ENCODE data around the gene RUNX1.

RUNX1 gene

GRCh38 chr21:34836933-34837505 is 212.1 kb downstream of the RUNX1 start:
- Histone ChIP-seq H2AK5ac (ENCODE audit: low read length) (no peak overlapping the region), H3K4me3 (ENCODE audit: low read depth, low read length) (no peak overlapping the region), H3K4me1 (ENCODE audit: control insufficient read depth in 1 of 2, insufficient read depth in 2 of 2, low read length in 2 of 2) (peaks cover 7 to 26% of the 10 kb centered on the region in 2 experiments), H3K14ac (ENCODE audit: low read length) (no peak overlapping the region), H3K79me1 (ENCODE audit: low read length) (peaks cover 11% of the 10 kb centered on the region), H3K27ac (ENCODE audit: low read depth, low read length) (peak overlapping the region; percentile 54), H3K9ac (ENCODE audit: low read length) (no peak overlapping the region), H2BK12ac (ENCODE audit: low read length) (peak overlapping the region; percentile 4), H3K4ac (ENCODE audit: low read depth, low read length) (no peak overlapping the region), H2BK5ac (ENCODE audit: low read depth, low read length, poor library complexity) (peak overlapping the region; percentile 58), H3K4me2 (ENCODE audit: low read length) (no peak overlapping the region), H3K36me3 (ENCODE audit: control insufficient read depth in 1 of 2, insufficient read depth in 2 of 2, low read length in 2 of 2) (peaks cover 43 to 60% of the 10 kb centered on the region in 2 experiments), H3K18ac (ENCODE audit: low read length) (no peak overlapping the region), H4K8ac (ENCODE audit: low read depth, low read length) (no peak overlapping the region), H2BK120ac (ENCODE audit: insufficient read depth, low read length, poor library complexity) (no peak overlapping the region), H3K79me2 (ENCODE audit: control insufficient read depth, insufficient read depth, low read length, poor library complexity) (no peaks in the 10 kb centered on the region), H4K91ac (ENCODE audit: low read depth, low read length) (peak overlapping the region; percentile 3), H3K23ac (ENCODE audit: low read length) (no peak overlapping the region), H4K12ac (ENCODE audit: low read depth, low read length) (no peak overlapping the region), H3K9me3 (ENCODE audit: insufficient read depth, low read depth, low read length) (no peaks in the 10 kb centered on the region), H2AFZ (ENCODE audit: insufficient read depth, low read length, poor library complexity) (no peak overlapping the region), H3K27me3 (ENCODE audit: insufficient read depth, low read length) (no peaks in the 10 kb centered on the region)
- no CpG with 5 or more reads among the region's 4 CpGs for WGBS (ENCODE audit: extremely low coverage, insufficient coverage, insufficient read length)
- no peak for DNase-seq

- DNase-seq = peak; percentile 99
- peak overlapping the region; percentile 3 for H4K91ac ChIP-seq (ENCODE audit: low read depth, low read length)
- no peak overlapping the region for H3K18ac ChIP-seq (ENCODE audit: low read length)
- H3K79me1 ChIP-seq (ENCODE audit: low read length) = peaks cover 11% of the 10 kb centered on the region
- H3K14ac ChIP-seq (ENCODE audit: low read length) = no peak overlapping the region
- H3K4me3 ChIP-seq (ENCODE audit: low read depth, low read length) = no peak overlapping the region
- no peaks in the 10 kb centered on the region for H3K9me3 ChIP-seq (ENCODE audit: insufficient read depth, low read depth, low read length)
- no peaks in the 10 kb centered on the region for H3K79me2 ChIP-seq (ENCODE audit: control insufficient read depth, insufficient read depth, low read length, poor library complexity)
- peak overlapping the region; percentile 67 for H3K27ac ChIP-seq (ENCODE audit: low read depth, low read length)
- no peak overlapping the region for H3K4ac ChIP-seq (ENCODE audit: low read depth, low read length)
- no peak overlapping the region for H4K12ac ChIP-seq (ENCODE audit: low read depth, low read length)
- H2BK5ac ChIP-seq (ENCODE audit: low read depth, low read length, poor library complexity) = no peak overlapping the region
- H2BK120ac ChIP-seq (ENCODE audit: insufficient read depth, low read length, poor library complexity) = no peak overlapping the region
- WGBS (ENCODE audit: extremely low coverage, insufficient coverage, insufficient read length) = no CpG with 5 or more reads among the region's 13 CpGs
- no peak overlapping the region for H4K8ac ChIP-seq (ENCODE audit: low read depth, low read length)
- H2AFZ ChIP-seq (ENCODE audit: insufficient read depth, low read length, poor library complexity) = no peak overlapping the region
- no peak overlapping the region for H2AK5ac ChIP-seq (ENCODE audit: low read length)
- H3K9ac ChIP-seq (ENCODE audit: low read length) = no peak overlapping the region
- peaks cover 41 to 55% of the 10 kb centered on the region in 2 experiments for H3K36me3 ChIP-seq (ENCODE audit: control insufficient read depth in 1 of 2, insufficient read depth in 2 of 2, low read length in 2 of 2)
- H3K23ac ChIP-seq (ENCODE audit: low read length) = no peak overlapping the region
- H2BK12ac ChIP-seq (ENCODE audit: low read length) = no peak overlapping the region
- H3K4me2 ChIP-seq (ENCODE audit: low read length) = no peak overlapping the region
- H3K27me3 ChIP-seq (ENCODE audit: insufficient read depth, low read length) = no peaks in the 10 kb centered on the region
- peaks cover 7 to 23% of the 10 kb centered on the region in 2 experiments for H3K4me1 ChIP-seq (ENCODE audit: control insufficient read depth in 1 of 2, insufficient read depth in 2 of 2, low read length in 2 of 2)
Measured at GRCh38 chr21:34836103-34836932, 212.8 kb downstream of the RUNX1 start.

GRCh38 chr21:34835526-34835925 is 213.6 kb downstream of the RUNX1 start:
- peak overlapping the region; percentile 63 for H3K18ac ChIP-seq (ENCODE audit: low read length)
- no peak overlapping the region for H4K12ac ChIP-seq (ENCODE audit: low read depth, low read length)
- H2BK120ac ChIP-seq (ENCODE audit: insufficient read depth, low read length, poor library complexity) = peak overlapping the region; percentile 67
- H3K23ac ChIP-seq (ENCODE audit: low read length) = no peak overlapping the region
- peak overlapping the region; percentile 72 for H4K91ac ChIP-seq (ENCODE audit: low read depth, low read length)
- WGBS (ENCODE audit: extremely low coverage, insufficient coverage, insufficient read length) = no CpG with 5 or more reads among the region's 6 CpGs
- no peaks in the 10 kb centered on the region for H3K9me3 ChIP-seq (ENCODE audit: insufficient read depth, low read depth, low read length)
- no peaks in the 10 kb centered on the region for H3K79me2 ChIP-seq (ENCODE audit: control insufficient read depth, insufficient read depth, low read length, poor library complexity)
- H2BK12ac ChIP-seq (ENCODE audit: low read length) = peak overlapping the region; percentile 78
- peak; percentile 22 to 50 for DNase-seq
- peak overlapping the region; percentile 56 for H3K4ac ChIP-seq (ENCODE audit: low read depth, low read length)
- H3K27ac ChIP-seq (ENCODE audit: low read depth, low read length) = peak overlapping the region; percentile 67
- H3K27me3 ChIP-seq (ENCODE audit: insufficient read depth, low read length) = no peaks in the 10 kb centered on the region
- peak overlapping the region; percentile 1 for H3K14ac ChIP-seq (ENCODE audit: low read length)
- no peak overlapping the region for H3K4me2 ChIP-seq (ENCODE audit: low read length)
- H3K36me3 ChIP-seq (ENCODE audit: control insufficient read depth in 1 of 2, insufficient read depth in 2 of 2, low read length in 2 of 2) = peaks cover 34 to 47% of the 10 kb centered on the region in 2 experiments
- no peak overlapping the region for H3K9ac ChIP-seq (ENCODE audit: low read length)
- H3K4me1 ChIP-seq (ENCODE audit: control insufficient read depth in 1 of 2, insufficient read depth in 2 of 2, low read length in 2 of 2) = peaks cover 7 to 17% of the 10 kb centered on the region in 2 experiments
- H3K79me1 ChIP-seq (ENCODE audit: low read length) = peaks cover 11% of the 10 kb centered on the region
- H4K8ac ChIP-seq (ENCODE audit: low read depth, low read length) = peak overlapping the region; percentile 72
- no peak overlapping the region for H2AFZ ChIP-seq (ENCODE audit: insufficient read depth, low read length, poor library complexity)
- H2AK5ac ChIP-seq (ENCODE audit: low read length) = peak overlapping the region; percentile 32
- no peak overlapping the region for H3K4me3 ChIP-seq (ENCODE audit: low read depth, low read length)
- peak overlapping the region; percentile 58 for H2BK5ac ChIP-seq (ENCODE audit: low read depth, low read length, poor library complexity)

GRCh38 chr21:34834852-34835501 is 214.1 kb downstream of the RUNX1 start:
- WGBS (ENCODE audit: extremely low coverage, insufficient coverage, insufficient read length) = no CpG with 5 or more reads among the region's 11 CpGs
- H4K8ac ChIP-seq (ENCODE audit: low read depth, low read length) = peak overlapping the region; percentile 72

More at GRCh38 chr21:34834852-34835501, 214.1 kb downstream of the RUNX1 start:
- Histone ChIP-seq H3K27ac (ENCODE audit: low read depth, low read length) (no peak overlapping the region), H2AFZ (ENCODE audit: insufficient read depth, low read length, poor library complexity) (no peak overlapping the region), H2BK120ac (ENCODE audit: insufficient read depth, low read length, poor library complexity) (peak overlapping the region; percentile 67), H3K4me3 (ENCODE audit: low read depth, low read length) (no peak overlapping the region), H4K91ac (ENCODE audit: low read depth, low read length) (peak overlapping the region; percentile 72), H3K23ac (ENCODE audit: low read length) (no peak overlapping the region), H3K9ac (ENCODE audit: low read length) (no peak overlapping the region), H3K14ac (ENCODE audit: low read length) (peak overlapping the region; percentile 1), H3K4me2 (ENCODE audit: low read length) (no peak overlapping the region), H3K18ac (ENCODE audit: low read length) (peak overlapping the region; percentile 63), H3K79me1 (ENCODE audit: low read length) (peaks cover 11% of the 10 kb centered on the region), H3K4me1 (ENCODE audit: control insufficient read depth in 1 of 2, insufficient read depth in 2 of 2, low read length in 2 of 2) (peaks cover 7 to 17% of the 10 kb centered on the region in 2 experiments), H2BK5ac (ENCODE audit: low read depth, low read length, poor library complexity) (peak overlapping the region; percentile 58), H3K36me3 (ENCODE audit: control insufficient read depth in 1 of 2, insufficient read depth in 2 of 2, low read length in 2 of 2) (peaks cover 34 to 47% of the 10 kb centered on the region in 2 experiments), H3K27me3 (ENCODE audit: insufficient read depth, low read length) (no peaks in the 10 kb centered on the region), H3K9me3 (ENCODE audit: insufficient read depth, low read depth, low read length) (no peaks in the 10 kb centered on the region), H3K4ac (ENCODE audit: low read depth, low read length) (peak overlapping the region; percentile 56), H3K79me2 (ENCODE audit: control insufficient read depth, insufficient read depth, low read length, poor library complexity) (no peaks in the 10 kb centered on the region), H2BK12ac (ENCODE audit: low read length) (peak overlapping the region; percentile 78), H4K12ac (ENCODE audit: low read depth, low read length) (no peak overlapping the region), H2AK5ac (ENCODE audit: low read length) (peak overlapping the region; percentile 45)
- DNase-seq = no peak
